ENCODE data around the gene ACADSB. TPM values are rescaled to one million over a fixed set of nuclear protein-coding genes. Genes with fewer than 3 reads are reported as not detected.
A peak's percentile ranks its signal among the peaks of the same experiment; 100 is the strongest.

ACADSB gene
- total RNA-seq, 2 donors from 2014 or later: 17.6 to 69.3 TPM

DNA sequence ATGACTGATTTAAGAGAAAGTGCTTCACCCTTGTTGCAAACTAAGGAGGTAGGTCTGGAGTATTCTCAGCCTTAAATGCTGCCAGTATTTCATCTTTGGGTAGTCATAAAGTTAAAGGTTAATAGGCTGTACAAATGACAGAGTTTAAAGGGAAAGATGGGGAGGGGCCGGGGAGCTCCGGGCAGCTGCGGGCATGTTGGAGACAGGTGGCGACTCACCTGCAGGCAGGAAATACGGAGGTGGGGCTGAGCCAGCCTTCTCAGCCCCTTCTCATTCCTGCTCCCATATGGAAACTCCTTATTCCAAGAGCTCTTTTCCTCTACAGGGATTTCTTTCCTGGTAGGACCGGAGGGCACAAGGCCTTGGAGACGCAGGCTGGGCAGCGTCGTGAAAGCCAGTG, 95.1 kb downstream of the ACADSB start:
- H3K9me3 ChIP-seq: no peaks in the 10 kb centered on the region
- no peaks in the 10 kb centered on the region for H3K4me1 ChIP-seq
- no peak overlapping the region for H3K27ac ChIP-seq
- H3K36me3 ChIP-seq: no peaks in the 10 kb centered on the region
- intact Hi-C loops (cut with DNase I): no loop called here
- no peak overlapping the region for H3K4me3 ChIP-seq
- no peaks in the 10 kb centered on the region for H3K27me3 ChIP-seq
- H3K9ac ChIP-seq (ENCODE audit: low read depth in 2 of 2, low read length in 2 of 2): no peak overlapping the region
- TF ChIP-seq, protein P1, sequence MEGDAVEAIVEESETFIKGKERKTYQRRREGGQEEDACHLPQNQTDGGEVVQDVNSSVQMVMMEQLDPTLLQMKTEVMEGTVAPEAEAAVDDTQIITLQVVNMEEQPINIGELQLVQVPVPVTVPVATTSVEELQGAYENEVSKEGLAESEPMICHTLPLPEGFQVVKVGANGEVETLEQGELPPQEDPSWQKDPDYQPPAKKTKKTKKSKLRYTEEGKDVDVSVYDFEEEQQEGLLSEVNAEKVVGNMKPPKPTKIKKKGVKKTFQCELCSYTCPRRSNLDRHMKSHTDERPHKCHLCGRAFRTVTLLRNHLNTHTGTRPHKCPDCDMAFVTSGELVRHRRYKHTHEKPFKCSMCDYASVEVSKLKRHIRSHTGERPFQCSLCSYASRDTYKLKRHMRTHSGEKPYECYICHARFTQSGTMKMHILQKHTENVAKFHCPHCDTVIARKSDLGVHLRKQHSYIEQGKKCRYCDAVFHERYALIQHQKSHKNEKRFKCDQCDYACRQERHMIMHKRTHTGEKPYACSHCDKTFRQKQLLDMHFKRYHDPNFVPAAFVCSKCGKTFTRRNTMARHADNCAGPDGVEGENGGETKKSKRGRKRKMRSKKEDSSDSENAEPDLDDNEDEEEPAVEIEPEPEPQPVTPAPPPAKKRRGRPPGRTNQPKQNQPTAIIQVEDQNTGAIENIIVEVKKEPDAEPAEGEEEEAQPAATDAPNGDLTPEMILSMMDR (IDR thresholded peaks at IDR 0.05): no peak
- DNase-seq: peak; percentile 26

Other genes with a start within 250 kb of the ACADSB start
- 1 to 10 TPM in 1 of 2 donors, under 1 TPM in 1; 0.77 to 3.6 TPM for gene CUZD1, start 163.1 kb upstream of the ACADSB start, total RNA-seq
- gene FAM24B, start 129.4 kb upstream of the ACADSB start, total RNA-seq: 1 to 10 TPM; 4.3 to 6.8 TPM
- not detected for gene FAM24A, start 98.4 kb upstream of the ACADSB start, total RNA-seq
- 1 to 10 TPM; 6.3 to 6.8 TPM for gene C10orf88, start 54.8 kb upstream of the ACADSB start, total RNA-seq
- gene PSTK, start 28.6 kb upstream of the ACADSB start, total RNA-seq: 1 to 10 TPM; 1.7 to 2.6 TPM
- gene IKZF5, start 211 bp upstream of the ACADSB start, total RNA-seq: 10 to 100 TPM in 1 of 2 donors, 1 to 10 TPM in 1; 7.5 to 16.7 TPM
- gene HMX3, start 127.0 kb downstream of the ACADSB start, total RNA-seq: under 1 TPM; 0.35 to 0.64 TPM
- under 1 TPM; 0.13 to 0.15 TPM for gene HMX2, start 139.1 kb downstream of the ACADSB start, total RNA-seq
- 100 to 1,000 TPM in 1 of 2 donors, 10 to 100 TPM in 1; 77.6 to 112 TPM for gene BUB3, start 145.4 kb downstream of the ACADSB start, total RNA-seq

All from colonic mucosa (tissue), 4 donors.